H1 (cell line): ENCODE measurements around the gene ASCC3. TPM values are rescaled to one million over a fixed set of nuclear protein-coding genes. Genes with fewer than 3 reads are reported as not detected.

Experiments
- CTCF ChIA-PET: fragments of 300-600 bp; sonication (Branson Sonifier 250); formaldehyde crosslinking; loops from one replicate; lab custom pipeline; 2021; ENCODE audit not compliant: partially characterized antibody; lab: Charles Lee
- POLR2A ChIA-PET: fragments of 300-600 bp; sonication (Branson Sonifier 250); formaldehyde crosslinking; loops from one replicate; lab custom pipeline; 2021; ENCODE audit warnings: inconsistent platforms; ENCODE audit not compliant: partially characterized antibody; lab: Charles Lee
- DNase-seq, 2 experiments: peaks; one replicate each; pipeline versions ENCODE4 v3.0.0 to v3.0.0-alpha.2; 2010 to 2022; ENCODE audit warnings: low spot score in 2 of 2, low read depth in 1 of 2, mixed read lengths in 1 of 2
- FAIRE-seq: peaks from 2 replicates; lab custom pipeline; 2011; peaks lifted over from hg19 to GRCh38; lab: Jason Lieb, UNC
- H2AFZ ChIP-seq: 2 replicates; pipeline ENCODE4 v1.8.1; 2012; ENCODE audit warnings: low read length, inconsistent platforms
- H2AK5ac ChIP-seq: 2 replicates; pipeline ENCODE4 v1.6.1; 2013; ENCODE audit warnings: low read depth, low read length
- H2BK120ac ChIP-seq: replicated peaks from 2 replicates; pipeline ENCODE3; 2013; ENCODE audit warnings: low read depth, low read length, inconsistent platforms
- H2BK12ac ChIP-seq: 2 replicates; pipeline ENCODE4 v1.6.1; 2013; ENCODE audit warnings: low read depth, low read length
- H2BK15ac ChIP-seq: 2 replicates; pipeline ENCODE4 v1.6.1; 2013; ENCODE audit warnings: low read length
- H2BK20ac ChIP-seq: 2 replicates; pipeline ENCODE4 v1.6.1; 2013; ENCODE audit warnings: low read length
- H2BK5ac ChIP-seq: 2 replicates; pipeline ENCODE4 v1.6.1; 2013; ENCODE audit warnings: low read depth, low read length
- H3K14ac ChIP-seq: 2 replicates; pipeline ENCODE4 v1.6.1; 2013; ENCODE audit warnings: inconsistent platforms; ENCODE audit not compliant: insufficient read length
- H3K18ac ChIP-seq: 2 replicates; pipeline ENCODE4 v1.6.1; 2013; ENCODE audit warnings: low read length; ENCODE audit errors: extremely low read depth
- H3K23ac ChIP-seq: 2 replicates; pipeline ENCODE4 v1.6.1; 2013; ENCODE audit warnings: inconsistent platforms; ENCODE audit not compliant: insufficient read length
- H3K23me2 ChIP-seq: 2 replicates; pipeline ENCODE4 v1.6.1; 2013; ENCODE audit warnings: low read depth, low read length
- H3K27ac ChIP-seq: 2 replicates; pipeline ENCODE4 v1.6.1; 2011; ENCODE audit warnings: low read depth, low read length, inconsistent platforms
- H3K27me3 ChIP-seq, 4 experiments: replicated peaks in 1 of 4; 1 replicate in 1 of 4; 2 replicates in 3 of 4; pipeline versions ENCODE4 v1.6.1 to v1.8.1; 2011 to 2013; ENCODE audit warnings: low read length in 3 of 4, mild to moderate bottlenecking in 3 of 4, inconsistent platforms in 2 of 4, mixed read lengths in 2 of 4, moderate library complexity in 1 of 4; ENCODE audit not compliant: control insufficient read depth in 3 of 4, insufficient read depth in 3 of 4; ENCODE audit errors: extremely low read depth in 1 of 4
- H3K36me3 ChIP-seq, 4 experiments: 2 replicates each; pipeline versions ENCODE4 v1.6.1 to v1.8.1; 2011 to 2013; ENCODE audit warnings: mild to moderate bottlenecking in 4 of 4, low read length in 3 of 4, moderate library complexity in 2 of 4, control low read depth in 1 of 4, inconsistent platforms in 1 of 4; ENCODE audit not compliant: insufficient read depth in 4 of 4, control insufficient read depth in 2 of 4
- H3K4ac ChIP-seq: replicated peaks from 2 replicates; pipeline ENCODE3; 2013; ENCODE audit warnings: low read length, low read depth, mixed read lengths, inconsistent platforms; ENCODE audit not compliant: insufficient read length
- H3K4me1 ChIP-seq, 4 experiments: replicated peaks in 1 of 4; 1 replicate in 1 of 4; 2 replicates in 3 of 4; pipeline versions ENCODE4 v1.6.1 to v1.8.1; 2011 to 2013; ENCODE audit warnings: low read length in 3 of 4, inconsistent platforms in 2 of 4, mixed read lengths in 1 of 4; ENCODE audit not compliant: insufficient read depth in 4 of 4, control insufficient read depth in 3 of 4
- H3K4me2 ChIP-seq, 2 experiments: 2 replicates each; pipeline versions ENCODE4 v1.6.1 to v1.8.1; 2011 to 2013; ENCODE audit warnings: low read depth in 2 of 2, low read length in 2 of 2, control low read depth in 1 of 2, inconsistent platforms in 1 of 2, mild to moderate bottlenecking in 1 of 2; ENCODE audit not compliant: insufficient read depth in 1 of 2
- H3K4me3 ChIP-seq, 4 experiments: fragments of 200-600, 300-600 bp in 1 of 4; sonication (generic), shearing (Covaris generic), sonication (Bioruptor Twin) in 1 of 4; 2 replicates each; pipeline versions ENCODE4 v1.5.1 to v1.8.1; 2011 to 2016; ENCODE audit warnings: low read length in 4 of 4, low read depth in 3 of 4, control low read depth in 2 of 4, inconsistent platforms in 2 of 4, mild to moderate bottlenecking in 2 of 4, mixed read lengths in 1 of 4, moderate library complexity in 1 of 4; ENCODE audit not compliant: insufficient read depth in 2 of 4; ENCODE audit errors: extremely low read depth in 1 of 4
- H3K56ac ChIP-seq: replicated peaks from 2 replicates; pipeline ENCODE3; 2013; ENCODE audit warnings: low read depth, mild to moderate bottlenecking, mixed read lengths, low read length, inconsistent platforms; ENCODE audit not compliant: insufficient read length
- H3K79me1 ChIP-seq: 2 replicates; pipeline ENCODE4 v1.6.1; 2013; ENCODE audit warnings: low read depth, low read length, control low read depth
- H3K79me2 ChIP-seq, 2 experiments: 2 replicates each; pipeline versions ENCODE4 v1.6.1 to v1.8.1; 2012 to 2013; ENCODE audit warnings: low read length in 2 of 2, mild to moderate bottlenecking in 2 of 2, inconsistent platforms in 1 of 2; ENCODE audit not compliant: insufficient read depth in 2 of 2, control insufficient read depth in 1 of 2
- H3K9ac ChIP-seq, 4 experiments: replicated peaks in 1 of 4; 1 replicate in 1 of 4; 2 replicates in 3 of 4; pipeline versions ENCODE4 v1.6.1 to v1.8.1; 2011 to 2013; ENCODE audit warnings: low read depth in 3 of 4, low read length in 3 of 4, control low read depth in 2 of 4, mild to moderate bottlenecking in 2 of 4, moderate library complexity in 2 of 4, inconsistent platforms in 1 of 4; ENCODE audit errors: extremely low read depth in 1 of 4
- H3K9me3 ChIP-seq, 2 experiments: 2 replicates each; pipeline versions ENCODE4 v1.6.1 to v1.8.1; 2012 to 2013; ENCODE audit warnings: mild to moderate bottlenecking in 2 of 2, moderate library complexity in 2 of 2, control low read depth in 1 of 2, inconsistent platforms in 1 of 2, low read depth in 1 of 2, low read length in 1 of 2, mixed read lengths in 1 of 2; ENCODE audit not compliant: insufficient read depth in 2 of 2
- H4K20me1 ChIP-seq, 2 experiments: replicated peaks in 1 of 2; 2 replicates each; pipeline versions ENCODE3 to v1.8.1; 2011 to 2013; ENCODE audit warnings: inconsistent platforms in 2 of 2, low read length in 2 of 2, mild to moderate bottlenecking in 1 of 2; ENCODE audit not compliant: insufficient read depth in 2 of 2, control insufficient read depth in 1 of 2
- H4K5ac ChIP-seq: 2 replicates; pipeline ENCODE4 v1.6.1; 2013; ENCODE audit warnings: low read length, low read depth, mixed read lengths, inconsistent platforms; ENCODE audit not compliant: insufficient read length
- H4K8ac ChIP-seq: 2 replicates; pipeline ENCODE4 v1.8.0; 2013; ENCODE audit warnings: mild to moderate bottlenecking, moderate library complexity, low read length, inconsistent platforms; ENCODE audit not compliant: insufficient read depth; ENCODE audit errors: extremely low read depth
- H4K91ac ChIP-seq: replicated peaks from 2 replicates; pipeline ENCODE3; 2013; ENCODE audit warnings: low read length, mixed read lengths, inconsistent platforms; ENCODE audit not compliant: insufficient read length
- CEBPB ChIP-seq: IDR thresholded peaks from 2 replicates; pipeline ENCODE4 v1.6.1; 2012; ENCODE audit warnings: low read depth, low read length
- CTBP2 ChIP-seq: IDR thresholded peaks from 2 replicates; pipeline ENCODE4 v1.7.0; 2011; ENCODE audit warnings: borderline replicate concordance, mild to moderate bottlenecking, moderate library complexity, mixed read lengths, low read length; ENCODE audit not compliant: insufficient read depth, insufficient read length
- GTF2F1 ChIP-seq: IDR thresholded peaks from 2 replicates; pipeline ENCODE4 v1.6.1; 2012; ENCODE audit warnings: low read depth, low read length, improper control_type of control experiment, borderline replicate concordance
- WGBS, 2 experiments: shearing (Covaris generic) in 1 of 2; methylation state at CpG; one replicate each; pipeline versions ENCODE4 v1.1.6 to v1.1.7; 2013 to 2015; ENCODE audit warnings: low lambda C conversion rate in 2 of 2, mixed read lengths in 2 of 2, inconsistent platforms in 1 of 2, low coverage in 1 of 2, missing lambda C conversion rate in 1 of 2; ENCODE audit not compliant: insufficient replicate concordance in 2 of 2, insufficient coverage in 1 of 2, insufficient read length in 1 of 2; ENCODE audit errors: extremely low coverage in 1 of 2, missing lambda C conversion rate in 1 of 2; 5-methylcytosine and 5-hydroxymethylcytosine counted together
- polyA plus RNA-seq, 7 experiments: library from polyadenylated mRNA; depleted of rRNA in 3 of 7; stranded (reverse) in 5 of 7; unstranded in 2 of 7; fragments of >200 nt in 5 of 7; fragments of 200-250 nt in 2 of 7; gene quantifications; 1 replicate in 5 of 7; 2 replicates in 1 of 7; 4 replicates in 1 of 7; pipeline versions ENCODE4 v1.2.1 to v1.2.3, GENCODE V29; 2011 to 2013; ENCODE audit warnings: missing spikeins in 2 of 7, mixed read lengths in 2 of 7
- total RNA-seq: library from RNA; stranded (reverse); fragmentation: NEBNext Ultra II Directional; extraction: Animal tissue kit (Norgen Biotek cat#: 25700); gene quantifications from 2 replicates; pipeline ENCODE4 v1.2.1, GENCODE V29; 2021

Gene ASCC3
- total and polyA plus RNA-seq, 2 of the 8 experiments (the other 6 are each of a cell fraction or from before 2014, with no cell fraction given), result 37.5 to 77.8 TPM

DNA sequence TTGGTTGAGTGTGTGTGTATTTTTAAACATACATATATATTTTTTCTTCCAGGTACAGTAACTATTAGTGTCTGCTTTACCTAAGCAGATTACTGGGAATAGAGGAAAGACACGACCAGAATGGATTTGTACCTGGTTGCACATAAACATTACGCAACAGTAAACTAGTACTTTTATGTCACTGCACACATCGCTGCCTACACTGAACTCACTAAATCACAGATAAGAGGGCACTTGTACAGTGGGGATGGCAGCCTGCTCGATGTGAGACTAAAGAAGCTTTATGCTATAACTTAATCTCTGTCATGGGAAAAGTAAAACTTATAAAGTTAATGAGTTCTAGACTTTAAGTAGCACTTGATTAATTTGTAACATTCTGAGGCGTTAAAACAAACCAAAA is 326.9 kb downstream of the ASCC3 start:
- no peak overlapping the region for H2BK5ac ChIP-seq
- no peak overlapping the region for H3K18ac ChIP-seq
- no peak overlapping the region for H3K4me3 ChIP-seq
- DNase-seq, result no peak
- H3K36me3 ChIP-seq, result no peaks in the 10 kb centered on the region
- H3K56ac ChIP-seq, result no peak overlapping the region
- H4K8ac ChIP-seq, result no peak overlapping the region
- no peaks in the 10 kb centered on the region for H3K4me1 ChIP-seq
- H3K27me3 ChIP-seq, result no peaks in the 10 kb centered on the region
- H3K23ac ChIP-seq, result no peak overlapping the region
- no peak overlapping the region for H2BK12ac ChIP-seq
- WGBS, 2 experiments, result 91% methylated on average over 5 of the region's 5 CpGs; no CpG with 5 or more reads in 1 of the 2 experiments
- no peak overlapping the region for H3K14ac ChIP-seq
- no peak overlapping the region for H2AFZ ChIP-seq
- H4K5ac ChIP-seq, result no peak overlapping the region
- H2BK15ac ChIP-seq, result no peak overlapping the region
- ChIA-PET CTCF (interaction anchor here (1.0 kb wide), 1 partner anchor 13 kb away, joined by 3 read pairs; no protein-coding TSS in a partner anchor), POLR2A (no interaction called here)
- H3K4ac ChIP-seq, result peak overlapping the region; percentile 53
- H4K91ac ChIP-seq, result no peak overlapping the region
- no peaks in the 10 kb centered on the region for H4K20me1 ChIP-seq
- no peak overlapping the region for H3K4me2 ChIP-seq
- no peak overlapping the region for H2BK20ac ChIP-seq
- no peak overlapping the region for H2AK5ac ChIP-seq
- H3K9ac ChIP-seq, result no peak overlapping the region
- H3K79me2 ChIP-seq, result no peaks in the 10 kb centered on the region
- no peaks in the 10 kb centered on the region for H3K23me2 ChIP-seq
- no peak overlapping the region for H2BK120ac ChIP-seq
- no peaks in the 10 kb centered on the region for H3K79me1 ChIP-seq
- no peaks in the 10 kb centered on the region for H3K9me3 ChIP-seq
- no peak overlapping the region for H3K27ac ChIP-seq
- no peak for FAIRE-seq
- no peak for TF ChIP-seq GTF2F1
- TF ChIP-seq CTBP2, result no peak
- TF ChIP-seq CEBPB, result peak; percentile 77; the same call in 1 of the 2 replicates
- TF ChIP-seq, all 59 proteins: peak for 1
